Effector memory CD4-positive, alpha-beta T cell (primary cell): Measurements from ENCODE around the gene PLEKHA5.
"Not testable (repeated sequence)": the region's sequence is repeated elsewhere in the genome, so short reads cannot be mapped to it uniquely, and the experiment has no call there.

Experiments used
- DNase-seq, 3 donors: peaks; one replicate each; pipeline ENCODE4 v3.0.0-alpha.2; 2020
- H3K27ac ChIP-seq: 2 replicates; pipeline ENCODE4 v1.7.0; 2013; ENCODE audit warnings: mild to moderate bottlenecking, low read length, moderate library complexity; ENCODE audit not compliant: insufficient read depth, poor library complexity, severe bottlenecking
- H3K27me3 ChIP-seq: replicated peaks from 2 replicates; pipeline ENCODE4 v1.7.0; 2013; ENCODE audit warnings: mild to moderate bottlenecking, low read length; ENCODE audit not compliant: insufficient read depth, control insufficient read depth, poor library complexity, severe bottlenecking
- H3K36me3 ChIP-seq: 2 replicates; pipeline ENCODE4 v1.7.0; 2013; ENCODE audit warnings: mild to moderate bottlenecking, low read length, moderate library complexity; ENCODE audit not compliant: control insufficient read depth, insufficient read depth
- H3K4me1 ChIP-seq: 2 replicates; pipeline ENCODE4 v1.7.0; 2013; ENCODE audit warnings: low read length, mild to moderate bottlenecking; ENCODE audit not compliant: control insufficient read depth, insufficient read depth, poor library complexity, severe bottlenecking
- H3K4me3 ChIP-seq: 2 replicates; pipeline ENCODE4 v1.7.0; 2013; ENCODE audit warnings: low read length, low read depth, mild to moderate bottlenecking; ENCODE audit not compliant: insufficient read depth, poor library complexity, severe bottlenecking
- H3K9me3 ChIP-seq: 2 replicates; pipeline ENCODE4 v1.7.0; 2013; ENCODE audit warnings: mild to moderate bottlenecking, low read length, moderate library complexity; ENCODE audit not compliant: control insufficient read depth

The PLEKHA5 gene

DNA sequence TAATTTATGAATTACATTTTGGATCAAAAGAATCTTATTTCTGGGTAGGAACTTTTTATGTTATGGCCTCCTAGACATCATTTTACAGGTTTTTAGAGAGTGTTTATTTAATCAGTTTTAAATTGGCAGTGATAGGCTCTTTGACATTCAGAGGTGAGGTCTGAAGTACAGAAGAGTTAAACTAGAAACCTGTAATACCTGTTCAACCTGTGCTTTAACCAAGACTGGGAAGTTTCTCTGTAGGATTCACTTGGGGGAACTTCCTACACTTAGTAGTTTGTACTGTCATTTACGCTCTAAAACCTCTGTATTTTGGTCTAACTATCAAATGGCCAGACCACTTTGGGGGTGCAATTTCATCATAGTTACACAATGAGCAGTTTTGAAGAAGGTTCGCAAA, 35.9 kb downstream of the PLEKHA5 start:
- Histone ChIP-seq H3K9me3 (no peaks in the 10 kb centered on the region), H3K4me3 (no peak overlapping the region), H3K27ac (no peak overlapping the region), H3K36me3 (no peaks in the 10 kb centered on the region), H3K27me3 (no peaks in the 10 kb centered on the region), H3K4me1 (no peaks in the 10 kb centered on the region)
- no peak for DNase-seq

DNA sequence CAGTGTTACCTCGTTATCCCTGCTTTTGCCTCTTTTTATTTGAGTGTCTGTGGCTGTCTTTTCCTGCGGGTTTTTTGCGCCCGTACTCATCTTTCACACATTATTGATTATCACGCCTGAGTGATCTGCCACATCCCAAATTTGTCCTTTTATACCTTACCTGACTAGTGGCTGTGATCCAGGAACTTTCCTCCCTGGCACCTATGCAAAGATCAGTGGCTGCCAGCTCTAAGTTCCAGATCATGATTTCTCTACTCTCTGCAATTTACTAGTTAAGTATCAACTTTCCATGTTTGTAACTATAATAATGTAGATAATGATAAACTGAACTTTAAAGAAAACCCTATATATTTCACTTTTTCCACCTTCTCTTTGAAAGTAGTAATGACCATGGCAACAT, 36.9 kb downstream of the PLEKHA5 start:
- H3K27ac ChIP-seq: no peak overlapping the region

DNA sequence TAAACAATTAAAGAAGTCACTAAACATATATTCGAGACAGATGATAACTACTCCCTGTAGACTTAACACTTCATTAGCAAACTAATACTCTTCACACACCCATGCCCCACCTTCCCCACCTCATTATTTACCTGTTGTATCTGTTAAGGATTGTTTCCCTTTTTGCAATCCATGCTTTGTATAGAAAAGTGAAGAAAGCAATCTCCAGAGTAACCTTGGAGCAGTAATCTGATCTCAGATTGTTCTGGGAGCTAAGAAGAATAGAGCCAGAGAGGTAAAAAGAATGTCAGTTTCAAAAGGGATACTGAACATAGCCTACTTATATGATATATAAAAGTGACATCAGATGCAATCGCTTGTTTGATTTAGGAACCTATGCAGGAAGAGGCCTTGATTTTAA, 37.4 kb downstream of the PLEKHA5 start:
- Histone ChIP-seq H3K27me3 (no peaks in the 10 kb centered on the region), H3K9me3 (no peaks in the 10 kb centered on the region), H3K4me1 (no peaks in the 10 kb centered on the region), H3K36me3 (no peaks in the 10 kb centered on the region), H3K4me3 (no peak overlapping the region), H3K27ac (no peak overlapping the region)
- no peak for DNase-seq

More for the DNA sequence above, 36.9 kb downstream of the PLEKHA5 start:
- H3K4me1 ChIP-seq: no peaks in the 10 kb centered on the region
- no peaks in the 10 kb centered on the region for H3K9me3 ChIP-seq
- H3K36me3 ChIP-seq: no peaks in the 10 kb centered on the region
- no peak for DNase-seq
- H3K4me3 ChIP-seq: no peak overlapping the region
- no peaks in the 10 kb centered on the region for H3K27me3 ChIP-seq

DNA sequence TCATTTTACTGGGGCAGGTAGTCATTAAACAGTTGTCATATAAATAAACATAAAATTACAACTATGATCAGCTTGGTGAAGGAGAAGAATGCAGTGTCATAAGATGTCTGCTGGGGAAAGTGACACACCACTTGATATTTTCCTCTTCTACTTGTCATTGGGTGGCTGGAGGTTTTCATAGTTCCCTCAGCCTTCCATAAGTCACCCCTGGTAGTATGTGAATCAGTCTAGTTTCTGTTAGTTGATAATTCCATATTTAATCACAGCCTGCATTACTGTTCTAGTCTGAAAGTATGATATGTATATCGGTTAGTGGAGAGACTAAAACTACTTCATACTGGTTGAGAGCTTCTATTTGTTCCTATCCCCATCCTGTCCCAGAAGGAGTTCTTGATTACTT, 38.2 kb downstream of the PLEKHA5 start:
- H3K4me1 ChIP-seq: no peaks in the 10 kb centered on the region
- no peak for DNase-seq
- H3K27ac ChIP-seq: no peak overlapping the region
- no peaks in the 10 kb centered on the region for H3K27me3 ChIP-seq
- H3K4me3 ChIP-seq: no peak overlapping the region
- H3K36me3 ChIP-seq: no peaks in the 10 kb centered on the region
- no peaks in the 10 kb centered on the region for H3K9me3 ChIP-seq

DNA sequence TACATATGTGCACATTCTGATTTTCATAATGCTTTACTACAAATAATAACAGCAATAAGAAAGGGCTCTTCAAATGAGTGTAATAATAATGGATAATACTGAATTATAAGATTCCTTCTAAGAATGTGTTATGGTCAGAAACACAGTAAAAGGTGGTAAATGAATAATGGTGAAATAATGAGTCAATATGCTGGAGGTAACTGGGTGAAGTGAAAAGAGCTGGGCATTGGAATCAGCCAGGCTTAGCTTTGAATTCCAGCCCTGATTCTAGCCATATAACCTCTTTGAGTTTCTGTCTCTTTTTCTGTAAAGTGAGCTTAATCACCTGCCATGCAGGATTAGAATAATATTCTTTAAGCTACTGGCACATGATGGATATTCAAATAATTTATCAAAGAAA, 39.1 kb downstream of the PLEKHA5 start:
- DNase-seq: no peak
- Histone ChIP-seq H3K4me3 (no peak overlapping the region), H3K4me1 (no peaks in the 10 kb centered on the region), H3K9me3 (no peaks in the 10 kb centered on the region), H3K27ac (no peak overlapping the region), H3K27me3 (no peaks in the 10 kb centered on the region), H3K36me3 (no peaks in the 10 kb centered on the region)

DNA sequence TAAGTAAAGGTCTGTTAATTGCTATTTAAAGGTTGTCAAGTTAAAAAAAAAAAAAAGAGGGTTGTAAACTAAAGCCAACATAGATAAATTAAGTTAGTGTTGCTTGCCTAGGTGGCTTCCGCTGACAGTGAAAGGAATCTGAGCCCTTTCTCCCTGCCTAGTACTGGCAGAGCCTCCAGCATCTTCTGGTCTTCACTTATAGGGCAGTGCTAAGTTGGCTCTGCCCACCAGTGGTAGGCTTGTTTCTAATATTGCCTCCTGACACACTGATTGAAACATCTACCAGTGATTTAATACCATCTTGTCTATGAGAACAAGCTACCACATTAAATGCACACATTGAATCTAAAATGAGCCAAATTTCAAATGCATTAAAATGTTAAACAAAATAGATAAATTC, 39.7 kb downstream of the PLEKHA5 start:
- Histone ChIP-seq H3K9me3 (no peaks in the 10 kb centered on the region), H3K36me3 (no peaks in the 10 kb centered on the region), H3K4me1 (no peaks in the 10 kb centered on the region), H3K4me3 (no peak overlapping the region), H3K27me3 (no peaks in the 10 kb centered on the region), H3K27ac (no peak overlapping the region)
- DNase-seq: no peak

DNA sequence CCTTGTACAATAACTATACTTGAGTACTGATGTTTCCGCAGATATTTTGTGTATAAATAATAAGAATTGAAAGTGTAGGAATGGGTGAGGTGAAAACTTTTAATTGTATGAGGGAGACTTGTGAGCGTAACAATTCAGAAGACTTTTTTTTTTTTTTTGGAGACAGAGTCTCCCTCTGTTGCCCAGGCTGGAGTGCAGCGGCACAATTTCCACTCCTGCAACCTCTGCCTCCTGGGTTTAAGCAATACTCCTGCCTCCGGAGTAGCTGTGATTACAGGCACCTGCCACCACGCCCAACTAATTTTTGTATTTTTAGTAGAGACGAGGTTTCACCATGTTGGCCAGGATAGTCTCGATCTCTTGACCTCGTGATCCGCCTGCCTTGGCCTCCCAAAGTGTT, 40.8 kb downstream of the PLEKHA5 start:
- H3K27me3 ChIP-seq, DNase-seq, H3K4me1 ChIP-seq, H3K27ac ChIP-seq, H3K4me3 ChIP-seq, H3K36me3 ChIP-seq, H3K9me3 ChIP-seq: not testable (repeated sequence)

DNA sequence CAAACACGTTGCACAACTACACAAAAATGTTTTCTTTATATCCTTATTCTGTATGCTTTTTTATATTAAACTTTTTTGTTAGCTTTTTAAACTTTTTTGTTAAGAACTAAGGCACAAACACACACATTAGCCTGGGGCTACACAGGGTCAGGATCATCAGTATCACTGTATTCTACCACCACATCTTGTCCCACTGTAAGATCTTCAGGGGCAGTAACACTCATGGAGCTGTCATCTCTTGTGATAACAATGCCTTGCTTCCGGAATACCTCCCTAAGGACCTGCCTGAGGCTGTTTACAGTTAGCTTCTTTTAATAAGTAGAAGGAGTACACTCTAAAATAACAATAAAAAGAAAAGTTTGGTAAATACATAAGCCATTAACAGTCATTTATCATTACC, 42.2 kb downstream of the PLEKHA5 start:
- no peaks in the 10 kb centered on the region for H3K4me1 ChIP-seq

DNA sequence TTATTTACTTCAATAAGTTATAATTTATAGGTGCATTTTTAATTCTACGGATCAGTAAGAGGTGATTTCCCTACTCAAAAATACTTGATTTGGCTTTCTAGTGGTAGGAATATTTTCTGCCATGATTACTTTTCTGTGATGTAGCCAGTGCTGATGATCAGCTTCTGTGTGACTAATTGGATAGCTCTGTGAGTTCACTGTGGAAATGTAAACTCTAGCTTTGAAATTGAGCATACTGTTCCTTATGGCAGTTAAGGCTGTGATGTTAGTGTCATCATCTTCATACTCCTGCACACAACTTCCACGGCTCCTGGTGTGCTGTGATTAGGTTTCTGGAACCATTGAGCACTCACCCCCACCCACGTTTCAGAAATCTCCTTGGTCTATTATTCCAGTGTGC, 48.2 kb downstream of the PLEKHA5 start:
- Histone ChIP-seq H3K36me3 (no peaks in the 10 kb centered on the region), H3K27ac (no peak overlapping the region), H3K27me3 (no peaks in the 10 kb centered on the region), H3K4me1 (no peaks in the 10 kb centered on the region), H3K9me3 (no peaks in the 10 kb centered on the region), H3K4me3 (no peak overlapping the region)
- no peak for DNase-seq

More for the DNA sequence above, 42.2 kb downstream of the PLEKHA5 start:
- DNase-seq: no peak
- H3K36me3 ChIP-seq: no peaks in the 10 kb centered on the region
- no peak overlapping the region for H3K27ac ChIP-seq
- no peaks in the 10 kb centered on the region for H3K27me3 ChIP-seq
- H3K9me3 ChIP-seq: no peaks in the 10 kb centered on the region
- H3K4me3 ChIP-seq: no peak overlapping the region

DNA sequence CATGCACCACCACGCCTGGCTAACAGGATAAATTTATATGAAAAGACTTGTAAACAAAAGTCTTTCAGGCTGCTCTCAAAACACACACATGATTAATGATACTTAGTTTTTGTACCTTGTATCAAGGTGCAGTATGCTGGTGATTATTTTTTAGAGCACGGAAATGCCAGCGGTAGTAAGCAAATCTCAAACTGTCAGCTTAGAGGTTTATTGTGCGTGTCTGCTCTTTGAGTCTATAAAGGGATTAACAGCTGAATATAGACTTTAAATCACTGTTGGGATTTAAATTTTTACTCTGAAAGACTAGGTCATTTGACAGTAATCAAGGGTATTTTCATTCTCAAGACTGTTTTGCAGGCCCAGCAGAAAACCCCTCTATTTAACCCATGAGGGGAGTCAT, 50.5 kb downstream of the PLEKHA5 start:
- H3K36me3 ChIP-seq: no peaks in the 10 kb centered on the region
- DNase-seq: no peak
- H3K27ac ChIP-seq: no peak overlapping the region
- H3K4me3 ChIP-seq: no peak overlapping the region
- H3K4me1 ChIP-seq: no peaks in the 10 kb centered on the region
- H3K27me3 ChIP-seq: no peaks in the 10 kb centered on the region
- no peaks in the 10 kb centered on the region for H3K9me3 ChIP-seq
